ENCODE results near the gene VGLL2.

The VGLL2 gene

DNA sequence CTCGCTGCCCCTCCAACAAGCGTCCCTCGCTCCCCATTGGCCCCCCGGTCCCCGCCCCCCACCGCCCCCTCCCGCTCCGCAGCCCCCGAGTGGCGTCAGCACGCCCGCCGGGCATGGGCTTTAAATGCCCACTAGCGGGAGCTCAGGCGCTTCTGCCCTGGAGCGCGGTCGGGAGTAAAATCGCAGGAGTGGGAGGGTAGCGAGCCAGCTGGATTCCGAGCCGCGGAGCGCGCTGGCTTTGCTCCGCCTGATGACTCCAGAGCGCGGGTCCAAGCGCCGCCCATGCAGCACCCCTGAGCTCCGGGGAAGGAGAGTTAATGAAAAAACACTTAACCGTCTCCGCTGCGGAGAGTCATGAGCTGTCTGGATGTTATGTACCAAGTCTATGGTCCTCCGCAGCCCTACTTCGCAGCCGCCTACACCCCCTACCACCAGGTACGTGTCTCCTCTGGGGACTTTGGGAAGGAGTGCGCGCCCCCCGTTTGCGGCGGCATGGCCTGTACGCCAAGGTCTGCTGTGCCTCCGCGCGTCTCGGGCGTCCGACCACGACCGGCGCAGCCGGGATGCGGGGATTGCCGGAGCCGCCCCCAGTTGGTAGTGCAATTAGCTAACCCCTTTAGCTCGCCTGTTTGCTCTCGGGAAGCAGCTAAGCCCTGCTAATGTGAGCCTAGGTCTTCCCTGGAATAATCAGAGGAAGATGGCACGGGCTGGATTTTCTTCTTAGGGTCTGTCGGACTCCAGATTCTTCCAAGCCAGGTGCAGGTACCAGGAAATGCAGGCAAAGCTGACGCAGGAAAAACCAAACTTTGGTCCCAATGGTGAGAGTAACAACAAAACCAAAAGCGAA, at the start of gene VGLL2:
TSS of gene VGLL2 (plus strand) at position 149 of the 847 bp plus-strand sequence. CDS start at position 355, 206 bp downstream.
- TF ChIP-seq ZFX (IDR thresholded peaks at IDR 0.05; ENCODE audit: borderline replicate concordance), result no peak
- TF ChIP-seq CTCF (IDR thresholded peaks at IDR 0.05), result peak; percentile 39

GRCh38 chr6:117222861-117223260, 42.5 kb upstream of the VGLL2 start:
- TF ChIP-seq CTCF (IDR thresholded peaks at IDR 0.05), result no peak
- TF ChIP-seq ZFX (IDR thresholded peaks at IDR 0.05; ENCODE audit: borderline replicate concordance), result no peak
- H3K27ac ChIP-seq, result no peak overlapping the region

More for the DNA sequence above, at the start of gene VGLL2:
- H3K27ac ChIP-seq, result no peak within 1 kb of the TSS

- no peak for TF ChIP-seq CTCF (IDR thresholded peaks at IDR 0.05)
- no peak for TF ChIP-seq ZFX (IDR thresholded peaks at IDR 0.05; ENCODE audit: borderline replicate concordance)
- no peak overlapping the region for H3K27ac ChIP-seq
Observed at GRCh38 chr6:117226778-117227177, 38.6 kb upstream of the VGLL2 start.

- TF ChIP-seq CTCF (IDR thresholded peaks at IDR 0.05), result no peak
- no peak for TF ChIP-seq ZFX (IDR thresholded peaks at IDR 0.05; ENCODE audit: borderline replicate concordance)
- no peak overlapping the region for H3K27ac ChIP-seq
Observed at GRCh38 chr6:117227245-117227962, 38.0 kb upstream of the VGLL2 start.

DNA sequence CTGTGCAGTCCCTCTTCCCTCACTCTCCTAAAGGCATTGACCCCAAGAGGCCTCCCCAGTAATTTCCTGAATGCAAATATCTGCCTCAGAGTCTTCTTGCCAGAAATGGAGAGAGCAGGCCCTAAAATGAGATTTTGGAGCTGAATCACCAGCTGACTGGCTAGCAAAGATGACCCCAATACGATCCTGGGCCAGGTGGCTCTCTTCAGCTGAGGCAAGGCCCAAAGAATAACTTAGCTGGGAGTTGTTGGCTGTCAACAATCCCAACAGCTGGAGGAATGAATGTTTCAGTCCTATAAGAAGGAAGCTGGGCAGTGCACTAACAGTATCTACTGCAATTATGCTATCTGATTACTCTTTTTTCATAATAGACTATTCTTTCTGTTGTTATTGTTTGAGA, 37.2 kb upstream of the VGLL2 start:
- no peak overlapping the region for H3K27ac ChIP-seq
- TF ChIP-seq ZFX (IDR thresholded peaks at IDR 0.05; ENCODE audit: borderline replicate concordance), result no peak
- TF ChIP-seq CTCF (IDR thresholded peaks at IDR 0.05), result no peak

DNA sequence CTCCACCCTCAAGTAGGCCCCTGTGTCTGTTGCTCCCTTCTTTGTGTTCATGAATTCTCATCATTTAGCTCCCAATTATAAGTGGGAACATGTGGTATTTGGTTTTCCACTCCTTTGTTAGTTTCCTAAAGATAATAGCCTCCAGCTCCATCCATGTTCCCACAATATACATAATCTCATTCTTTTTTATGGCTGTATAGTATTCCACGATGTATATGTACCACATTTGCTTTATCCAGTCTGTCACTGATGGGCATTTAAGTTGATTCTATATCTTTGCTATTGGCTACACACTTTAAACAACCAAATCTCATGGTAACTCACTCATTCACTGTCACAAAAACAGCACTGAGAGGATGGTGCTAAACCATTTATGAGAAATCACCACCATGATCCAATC, 35.5 kb upstream of the VGLL2 start:
- no peak for TF ChIP-seq CTCF (IDR thresholded peaks at IDR 0.05)
- no peak for TF ChIP-seq ZFX (IDR thresholded peaks at IDR 0.05; ENCODE audit: borderline replicate concordance)
- no peak overlapping the region for H3K27ac ChIP-seq

DNA sequence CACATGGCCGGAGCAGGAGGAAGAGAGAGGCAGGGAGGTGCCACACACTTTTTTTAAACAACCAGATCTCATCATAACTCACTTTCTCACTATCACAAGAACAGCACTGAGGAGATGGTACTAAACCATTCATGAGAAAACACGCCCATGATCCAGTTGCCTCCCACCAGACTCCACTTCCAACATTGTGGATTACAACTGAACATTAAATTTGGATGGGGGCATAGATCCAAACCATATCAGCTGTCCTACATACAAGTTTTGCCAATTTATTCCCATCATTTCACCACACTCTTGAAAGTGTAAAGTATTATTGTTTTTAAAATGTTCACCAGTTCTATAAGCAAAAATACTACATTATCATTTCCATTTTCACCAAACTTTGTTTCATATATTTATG, 33.9 kb upstream of the VGLL2 start:
- no peak overlapping the region for H3K27ac ChIP-seq
- TF ChIP-seq ZFX (IDR thresholded peaks at IDR 0.05; ENCODE audit: borderline replicate concordance) (no peak), CTCF (IDR thresholded peaks at IDR 0.05) (no peak)
